ENCODE data around the gene CHMP6. TPM values are rescaled to one million over a fixed set of nuclear protein-coding genes. Genes with fewer than 3 reads are reported as not detected.

CHMP6 gene
- total RNA-seq, 2 donors from 2014 or later, result 10.4 to 32.3 TPM

DNA sequence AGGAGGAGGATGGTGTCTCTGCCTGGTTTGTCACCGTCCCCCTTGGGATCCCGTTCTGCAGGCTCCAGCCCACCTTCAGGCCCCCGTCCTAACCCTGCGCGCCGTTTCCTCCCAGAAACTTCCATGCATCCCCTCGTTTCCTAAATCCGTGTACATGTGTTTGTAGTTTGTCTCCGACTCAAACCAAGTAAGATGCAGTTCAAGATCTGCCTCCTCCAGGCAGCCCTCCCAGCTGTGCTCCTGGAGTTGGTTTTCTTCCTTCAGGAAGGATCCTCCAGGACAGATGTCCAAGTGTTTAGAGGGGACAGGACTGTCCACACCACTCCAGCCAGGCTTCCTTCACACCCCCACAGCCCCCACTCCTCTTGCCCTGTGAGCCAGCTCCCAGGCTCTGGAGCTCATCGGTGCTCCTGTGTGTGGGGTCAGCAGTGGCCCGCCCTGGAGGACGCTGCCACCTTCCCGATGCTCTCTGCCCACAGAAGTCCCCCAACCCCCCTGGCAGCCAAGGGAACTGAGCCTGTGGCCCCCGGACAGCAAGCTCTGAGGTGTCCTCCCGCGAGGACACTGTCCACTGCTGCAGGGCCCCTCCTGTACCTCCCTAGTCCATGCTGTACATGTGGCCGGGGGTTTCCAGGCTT lies 54.6 kb downstream of the CHMP6 start:
- TF ChIP-seq POLR2A (IDR thresholded peaks at IDR 0.05), result no peak
- TF ChIP-seq, protein P1, sequence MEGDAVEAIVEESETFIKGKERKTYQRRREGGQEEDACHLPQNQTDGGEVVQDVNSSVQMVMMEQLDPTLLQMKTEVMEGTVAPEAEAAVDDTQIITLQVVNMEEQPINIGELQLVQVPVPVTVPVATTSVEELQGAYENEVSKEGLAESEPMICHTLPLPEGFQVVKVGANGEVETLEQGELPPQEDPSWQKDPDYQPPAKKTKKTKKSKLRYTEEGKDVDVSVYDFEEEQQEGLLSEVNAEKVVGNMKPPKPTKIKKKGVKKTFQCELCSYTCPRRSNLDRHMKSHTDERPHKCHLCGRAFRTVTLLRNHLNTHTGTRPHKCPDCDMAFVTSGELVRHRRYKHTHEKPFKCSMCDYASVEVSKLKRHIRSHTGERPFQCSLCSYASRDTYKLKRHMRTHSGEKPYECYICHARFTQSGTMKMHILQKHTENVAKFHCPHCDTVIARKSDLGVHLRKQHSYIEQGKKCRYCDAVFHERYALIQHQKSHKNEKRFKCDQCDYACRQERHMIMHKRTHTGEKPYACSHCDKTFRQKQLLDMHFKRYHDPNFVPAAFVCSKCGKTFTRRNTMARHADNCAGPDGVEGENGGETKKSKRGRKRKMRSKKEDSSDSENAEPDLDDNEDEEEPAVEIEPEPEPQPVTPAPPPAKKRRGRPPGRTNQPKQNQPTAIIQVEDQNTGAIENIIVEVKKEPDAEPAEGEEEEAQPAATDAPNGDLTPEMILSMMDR (IDR thresholded peaks at IDR 0.05), result no peak
- Histone ChIP-seq H3K27me3 (no peaks in the 10 kb centered on the region), H3K36me3 (replicated peaks in 1 of 2; ENCODE audit: insufficient read depth in 1 of 2, low read depth in 2 of 2) (no peaks in the 10 kb centered on the region), H3K4me1 (peaks cover 31% of the 10 kb centered on the region), H3K4me3 (no peak overlapping the region), H3K27ac (peak overlapping the region in 1 of 4 donors; percentile 0), H3K9me3 (no peaks in the 10 kb centered on the region)
- WGBS, 2 donors, result 79 to 86% methylated on average over 12 to 16 of the region's 17 CpGs
- intact Hi-C loops (cut with DNase I), result no loop called here
- ATAC-seq (no peak), DNase-seq (no peak)

DNA sequence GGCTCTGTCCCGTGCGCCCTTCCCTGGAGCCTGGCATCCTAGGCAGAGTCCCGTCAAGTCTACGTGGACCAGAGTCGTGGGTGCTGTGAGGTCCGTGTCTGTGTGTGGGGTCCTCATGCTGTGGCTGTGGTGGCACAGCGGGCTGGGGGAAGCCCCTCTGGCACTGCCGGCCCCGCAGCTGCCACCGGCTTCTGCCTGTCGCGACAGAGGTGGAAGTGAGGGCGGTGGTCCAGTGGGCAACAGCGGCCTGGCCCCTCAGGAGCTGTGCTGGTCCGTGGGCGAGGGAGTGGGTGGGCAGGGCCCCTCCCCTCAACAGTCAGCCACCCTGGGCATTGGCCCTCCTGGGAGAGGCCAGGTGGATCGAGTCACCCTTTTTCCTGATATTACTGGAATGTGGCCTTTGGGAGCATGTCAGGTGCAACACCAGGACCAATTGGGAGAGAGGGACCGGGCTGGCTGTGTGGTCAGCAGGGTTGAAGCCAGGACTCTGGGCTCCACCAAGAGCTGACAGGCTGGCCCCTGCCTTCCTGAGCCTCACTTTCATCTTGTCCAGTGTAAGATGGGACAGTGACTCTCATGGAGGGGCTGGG lies 55.2 kb downstream of the CHMP6 start:
- no peak for TF ChIP-seq POLR2A (IDR thresholded peaks at IDR 0.05)
- TF ChIP-seq, protein P1 (IDR thresholded peaks at IDR 0.05), result no peak
- intact Hi-C loops (cut with DNase I), result no loop called here
- 79% methylated on average over 15 of the region's 18 CpGs; no CpG with 5 or more reads in 1 of the 2 donors for WGBS, 2 donors

DNA sequence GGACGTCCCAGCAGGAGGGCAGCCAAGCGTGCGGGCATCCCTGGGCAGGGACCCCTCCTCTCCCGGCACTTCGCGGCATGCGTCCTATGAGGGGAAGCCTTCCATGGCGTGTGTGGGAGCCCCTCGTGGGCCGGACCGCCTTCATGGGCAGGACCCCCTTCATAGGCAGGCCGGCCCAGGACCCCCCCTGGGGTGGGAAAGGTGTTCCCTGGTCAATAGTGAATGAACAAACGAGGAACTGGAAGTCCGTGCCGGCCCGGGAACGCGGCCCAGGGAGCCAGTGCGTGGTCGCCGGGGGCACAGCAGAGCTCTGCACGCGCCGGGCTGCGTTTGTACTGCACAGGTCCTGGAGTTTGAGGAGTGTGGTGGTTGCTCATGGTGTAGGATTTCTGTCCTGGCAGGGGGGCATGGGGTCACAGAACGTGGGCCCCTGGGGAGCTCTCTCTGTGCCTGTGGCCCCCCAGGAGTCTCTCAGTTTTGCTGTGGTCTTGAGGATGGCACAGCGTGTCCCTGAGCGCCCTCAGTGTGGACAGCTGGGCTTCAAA lies 57.3 kb downstream of the CHMP6 start:
- peaks cover 25% of the 10 kb centered on the region for H3K4me1 ChIP-seq
- peak overlapping the region in 2 of 4 donors; percentile 9 to 83 for H3K27ac ChIP-seq
- TF ChIP-seq POLR2A (IDR thresholded peaks at IDR 0.05), result no peak
- TF ChIP-seq, protein P1 (IDR thresholded peaks at IDR 0.05), result no peak
- ATAC-seq, result no peak
- no peak for DNase-seq
- H3K9me3 ChIP-seq, result no peaks in the 10 kb centered on the region
- H3K36me3 ChIP-seq (replicated peaks in 1 of 2; ENCODE audit: insufficient read depth in 1 of 2, low read depth in 2 of 2), result no peaks in the 10 kb centered on the region
- WGBS, 2 donors, result 73 to 87% methylated on average over 2 to 28 of the region's 28 CpGs
- no peak overlapping the region for H3K4me3 ChIP-seq
- intact Hi-C loops (cut with DNase I), result no loop called here
- H3K27me3 ChIP-seq, result no peaks in the 10 kb centered on the region

More for the DNA sequence above, 55.2 kb downstream of the CHMP6 start:
- no peak overlapping the region for H3K4me3 ChIP-seq
- H3K36me3 ChIP-seq (replicated peaks in 1 of 2; ENCODE audit: insufficient read depth in 1 of 2, low read depth in 2 of 2), result no peaks in the 10 kb centered on the region
- H3K4me1 ChIP-seq, result peaks cover 31% of the 10 kb centered on the region
- H3K27ac ChIP-seq, result peak overlapping the region in 1 of 4 donors; percentile 0
- ATAC-seq (no peak), DNase-seq (no peak)
- no peaks in the 10 kb centered on the region for H3K27me3 ChIP-seq
- no peaks in the 10 kb centered on the region for H3K9me3 ChIP-seq

DNA sequence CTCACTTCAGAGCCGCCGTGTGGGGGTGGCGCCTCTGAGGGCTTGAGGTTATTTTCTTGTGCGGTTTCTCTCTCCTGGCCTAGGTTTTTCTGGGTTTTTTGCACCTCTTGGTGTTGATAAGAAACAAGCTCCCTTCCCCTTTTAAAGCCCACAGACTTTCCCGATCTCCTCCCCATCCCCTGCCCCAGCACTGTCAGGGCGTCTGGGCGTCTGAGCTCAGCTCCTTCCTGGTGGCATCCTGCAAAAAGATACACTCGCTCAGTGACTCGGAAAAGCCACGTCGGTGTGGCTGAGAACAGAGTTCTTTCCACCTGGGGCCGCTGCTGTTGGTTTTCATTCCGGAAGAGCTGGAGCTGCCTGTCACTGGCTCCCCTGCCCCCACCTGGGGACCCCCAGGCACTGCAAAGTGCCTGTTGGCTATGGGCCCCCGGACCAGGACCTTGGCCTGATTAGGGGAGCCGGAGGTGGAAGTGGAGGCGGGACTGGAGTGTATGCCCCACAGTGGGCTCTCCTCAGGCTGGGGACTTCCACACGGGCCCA lies 57.8 kb downstream of the CHMP6 start:
- no peak for DNase-seq
- H3K4me3 ChIP-seq, result no peak overlapping the region
- H3K9me3 ChIP-seq, result no peaks in the 10 kb centered on the region
- ATAC-seq, result no peak
- WGBS, 2 donors, result 59 to 81% methylated on average over 13 to 17 of the region's 17 CpGs
- no peaks in the 10 kb centered on the region for H3K27me3 ChIP-seq
- no peaks in the 10 kb centered on the region for H3K36me3 ChIP-seq (replicated peaks in 1 of 2; ENCODE audit: insufficient read depth in 1 of 2, low read depth in 2 of 2)
- TF ChIP-seq POLR2A (IDR thresholded peaks at IDR 0.05), result no peak
- TF ChIP-seq, protein P1 (IDR thresholded peaks at IDR 0.05), result no peak
- peaks cover 20% of the 10 kb centered on the region for H3K4me1 ChIP-seq
- H3K27ac ChIP-seq, result peak overlapping the region in 3 of 4 donors; percentile 30 to 83 (median 76)
- intact Hi-C loops (cut with DNase I), result no loop called here

Other genes with a start within 250 kb of the CHMP6 start
- gene BAIAP2, start 43.3 kb downstream of the CHMP6 start, total RNA-seq, result 10 to 100 TPM in 1 of 2 donors, 1 to 10 TPM in 1; 8.0 to 11.5 TPM
- not detected for gene PVALEF, start 173.7 kb downstream of the CHMP6 start, total RNA-seq
- 10 to 100 TPM; 29.1 to 42.2 TPM for gene AATK, start 174.4 kb downstream of the CHMP6 start, total RNA-seq
- gene CEP131, start 231.1 kb downstream of the CHMP6 start, total RNA-seq, result 10 to 100 TPM in 1 of 2 donors, 1 to 10 TPM in 1; 9.9 to 22.7 TPM
- 100 to 1,000 TPM in 1 of 2 donors, 10 to 100 TPM in 1; 31.9 to 102 TPM for gene TEPSIN, start 247.2 kb downstream of the CHMP6 start, total RNA-seq
- 10 to 100 TPM; 20.8 to 26.5 TPM for gene NDUFAF8, start 247.5 kb downstream of the CHMP6 start, total RNA-seq